ENCODE measurements around the gene NAA20.
"Not testable (repeated sequence)": the region's sequence is repeated elsewhere in the genome, so short reads cannot be mapped to it uniquely, and the experiment has no call there.

Gene NAA20

GRCh38 chr20:19991854-19992253, 25.3 kb upstream of the NAA20 start:
- no peak for DNase-seq (ENCODE audit: low read depth)

GRCh38 chr20:19992996-19993908, 23.9 kb upstream of the NAA20 start:
- no peak for DNase-seq (ENCODE audit: low read depth)

- DNase-seq (ENCODE audit: low read depth), result no peak
These were observed 23.0 kb upstream of the NAA20 start for GRCh38 chr20:19993958-19994669.

- DNase-seq (ENCODE audit: low read depth), result no peak
These were observed 21.8 kb upstream of the NAA20 start for GRCh38 chr20:19995220-19995863.

GRCh38 chr20:19996222-19996621, 20.9 kb upstream of the NAA20 start:
- DNase-seq (ENCODE audit: low read depth), result no peak

GRCh38 chr20:19996917-19997316, 20.2 kb upstream of the NAA20 start:
- DNase-seq (ENCODE audit: low read depth), result no peak

- no peak for DNase-seq (ENCODE audit: low read depth)
These were observed 18.0 kb upstream of the NAA20 start for GRCh38 chr20:19998990-19999705.

- no peak for DNase-seq (ENCODE audit: low read depth)
These were observed 16.8 kb upstream of the NAA20 start for GRCh38 chr20:20000211-20000968.

- DNase-seq (ENCODE audit: low read depth), result no peak
These were observed 14.8 kb upstream of the NAA20 start for GRCh38 chr20:20002101-20002998.

- DNase-seq (ENCODE audit: low read depth), result no peak
These were observed 13.9 kb upstream of the NAA20 start for GRCh38 chr20:20003031-20003954.

GRCh38 chr20:20003955-20004322, 13.2 kb upstream of the NAA20 start:
- not testable (repeated sequence) for DNase-seq (ENCODE audit: low read depth)

- no peak for DNase-seq (ENCODE audit: low read depth)
These were observed 11.8 kb upstream of the NAA20 start for GRCh38 chr20:20005342-20005741.

GRCh38 chr20:20009784-20010253, 7.3 kb upstream of the NAA20 start:
- DNase-seq (ENCODE audit: low read depth), result no peak

- no peak for DNase-seq (ENCODE audit: low read depth)
These were observed 6.3 kb upstream of the NAA20 start for GRCh38 chr20:20010639-20011500.

- no peak for DNase-seq (ENCODE audit: low read depth)
These were observed 4.6 kb upstream of the NAA20 start for GRCh38 chr20:20012541-20012940.

GRCh38 chr20:20014659-20015058, 2.5 kb upstream of the NAA20 start:
- DNase-seq (ENCODE audit: low read depth), result no peak

GRCh38 chr20:20017844-20018185, 653 bp downstream of the NAA20 start:
- no peak for DNase-seq (ENCODE audit: low read depth)

- no peak for DNase-seq (ENCODE audit: low read depth)
These were observed 1.2 kb downstream of the NAA20 start for GRCh38 chr20:20018366-20018765.

All from stimulated activated CD4-positive, alpha-beta T cell treated with anti-CD3 and anti-CD28 coated beads, Interleukin-2, amount 100 ng/mL, for 4 hours (primary cell).